C4-2B (cell line): ENCODE data around the gene TRANK1.

Experiments
- CTCF ChIP-seq: fragments of 450-650 bp; conservative IDR thresholded peaks from 2 replicates; pipeline ENCODE4 v1.5.1; 2017; ENCODE audit warnings: mild to moderate bottlenecking
- ZFX ChIP-seq: fragments of 450-650 bp; IDR thresholded peaks from 2 replicates; pipeline ENCODE4 v1.6.1; 2017

- TF ChIP-seq CTCF (no peak), ZFX (no peak)
These were observed 2.1 kb downstream of the TRANK1 start for GRCh38 chr3:36942638-36943248.
